ENCODE results near the gene AP3S2.
"Not testable (repeated sequence)": the region's sequence is repeated elsewhere in the genome, so short reads cannot be mapped to it uniquely, and the experiment has no call there.

DNA sequence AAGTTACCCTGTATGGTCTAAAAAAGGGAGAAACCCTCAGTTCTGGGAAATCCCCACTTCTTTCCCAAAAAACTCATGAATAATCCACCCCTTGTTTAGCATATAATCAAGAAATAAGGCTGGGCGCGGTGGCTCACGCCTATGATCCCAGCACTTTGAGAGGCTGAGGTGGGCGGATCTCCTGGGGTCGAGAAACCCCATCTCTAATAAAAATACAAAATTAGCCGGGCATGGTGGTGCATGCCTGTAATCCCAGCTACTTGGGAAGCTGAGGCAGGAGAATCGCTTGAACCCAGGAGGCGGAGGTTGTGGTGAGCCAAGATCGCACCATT is 111.2 kb downstream of the AP3S2 start:
- TF ChIP-seq, protein P1, sequence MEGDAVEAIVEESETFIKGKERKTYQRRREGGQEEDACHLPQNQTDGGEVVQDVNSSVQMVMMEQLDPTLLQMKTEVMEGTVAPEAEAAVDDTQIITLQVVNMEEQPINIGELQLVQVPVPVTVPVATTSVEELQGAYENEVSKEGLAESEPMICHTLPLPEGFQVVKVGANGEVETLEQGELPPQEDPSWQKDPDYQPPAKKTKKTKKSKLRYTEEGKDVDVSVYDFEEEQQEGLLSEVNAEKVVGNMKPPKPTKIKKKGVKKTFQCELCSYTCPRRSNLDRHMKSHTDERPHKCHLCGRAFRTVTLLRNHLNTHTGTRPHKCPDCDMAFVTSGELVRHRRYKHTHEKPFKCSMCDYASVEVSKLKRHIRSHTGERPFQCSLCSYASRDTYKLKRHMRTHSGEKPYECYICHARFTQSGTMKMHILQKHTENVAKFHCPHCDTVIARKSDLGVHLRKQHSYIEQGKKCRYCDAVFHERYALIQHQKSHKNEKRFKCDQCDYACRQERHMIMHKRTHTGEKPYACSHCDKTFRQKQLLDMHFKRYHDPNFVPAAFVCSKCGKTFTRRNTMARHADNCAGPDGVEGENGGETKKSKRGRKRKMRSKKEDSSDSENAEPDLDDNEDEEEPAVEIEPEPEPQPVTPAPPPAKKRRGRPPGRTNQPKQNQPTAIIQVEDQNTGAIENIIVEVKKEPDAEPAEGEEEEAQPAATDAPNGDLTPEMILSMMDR (IDR thresholded peaks at IDR 0.05; ENCODE audit: low read depth, low read length, missing input control), result not testable (repeated sequence)
- TF ChIP-seq, protein P2, sequence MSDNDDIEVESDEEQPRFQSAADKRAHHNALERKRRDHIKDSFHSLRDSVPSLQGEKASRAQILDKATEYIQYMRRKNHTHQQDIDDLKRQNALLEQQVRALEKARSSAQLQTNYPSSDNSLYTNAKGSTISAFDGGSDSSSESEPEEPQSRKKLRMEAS (IDR thresholded peaks at IDR 0.05), result not testable (repeated sequence)
- TF ChIP-seq TAF1 (conservative IDR thresholded peaks at IDR 0.05); RAD21 (IDR thresholded peaks at IDR 0.05); YY1 (IDR thresholded peaks at IDR 0.05); GABPA (IDR thresholded peaks at IDR 0.05 in 1 of 2, conservative IDR thresholded peaks at IDR 0.05 in 1 of 2); JUND (IDR thresholded peaks at IDR 0.05); FOXA1 (IDR thresholded peaks at IDR 0.05); HNF4A (conservative IDR thresholded peaks at IDR 0.05); EGR1 (IDR thresholded peaks at IDR 0.05; ENCODE audit: low read depth in 2 of 2): not testable (repeated sequence)
- TF ChIP-seq, protein P3, sequence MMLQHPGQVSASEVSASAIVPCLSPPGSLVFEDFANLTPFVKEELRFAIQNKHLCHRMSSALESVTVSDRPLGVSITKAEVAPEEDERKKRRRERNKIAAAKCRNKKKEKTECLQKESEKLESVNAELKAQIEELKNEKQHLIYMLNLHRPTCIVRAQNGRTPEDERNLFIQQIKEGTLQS (IDR thresholded peaks at IDR 0.05), result not testable (repeated sequence)
- TF ChIP-seq, protein P4, sequence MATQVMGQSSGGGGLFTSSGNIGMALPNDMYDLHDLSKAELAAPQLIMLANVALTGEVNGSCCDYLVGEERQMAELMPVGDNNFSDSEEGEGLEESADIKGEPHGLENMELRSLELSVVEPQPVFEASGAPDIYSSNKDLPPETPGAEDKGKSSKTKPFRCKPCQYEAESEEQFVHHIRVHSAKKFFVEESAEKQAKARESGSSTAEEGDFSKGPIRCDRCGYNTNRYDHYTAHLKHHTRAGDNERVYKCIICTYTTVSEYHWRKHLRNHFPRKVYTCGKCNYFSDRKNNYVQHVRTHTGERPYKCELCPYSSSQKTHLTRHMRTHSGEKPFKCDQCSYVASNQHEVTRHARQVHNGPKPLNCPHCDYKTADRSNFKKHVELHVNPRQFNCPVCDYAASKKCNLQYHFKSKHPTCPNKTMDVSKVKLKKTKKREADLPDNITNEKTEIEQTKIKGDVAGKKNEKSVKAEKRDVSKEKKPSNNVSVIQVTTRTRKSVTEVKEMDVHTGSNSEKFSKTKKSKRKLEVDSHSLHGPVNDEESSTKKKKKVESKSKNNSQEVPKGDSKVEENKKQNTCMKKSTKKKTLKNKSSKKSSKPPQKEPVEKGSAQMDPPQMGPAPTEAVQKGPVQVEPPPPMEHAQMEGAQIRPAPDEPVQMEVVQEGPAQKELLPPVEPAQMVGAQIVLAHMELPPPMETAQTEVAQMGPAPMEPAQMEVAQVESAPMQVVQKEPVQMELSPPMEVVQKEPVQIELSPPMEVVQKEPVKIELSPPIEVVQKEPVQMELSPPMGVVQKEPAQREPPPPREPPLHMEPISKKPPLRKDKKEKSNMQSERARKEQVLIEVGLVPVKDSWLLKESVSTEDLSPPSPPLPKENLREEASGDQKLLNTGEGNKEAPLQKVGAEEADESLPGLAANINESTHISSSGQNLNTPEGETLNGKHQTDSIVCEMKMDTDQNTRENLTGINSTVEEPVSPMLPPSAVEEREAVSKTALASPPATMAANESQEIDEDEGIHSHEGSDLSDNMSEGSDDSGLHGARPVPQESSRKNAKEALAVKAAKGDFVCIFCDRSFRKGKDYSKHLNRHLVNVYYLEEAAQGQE (IDR thresholded peaks at IDR 0.05), result not testable (repeated sequence)
- TF ChIP-seq, protein P5, sequence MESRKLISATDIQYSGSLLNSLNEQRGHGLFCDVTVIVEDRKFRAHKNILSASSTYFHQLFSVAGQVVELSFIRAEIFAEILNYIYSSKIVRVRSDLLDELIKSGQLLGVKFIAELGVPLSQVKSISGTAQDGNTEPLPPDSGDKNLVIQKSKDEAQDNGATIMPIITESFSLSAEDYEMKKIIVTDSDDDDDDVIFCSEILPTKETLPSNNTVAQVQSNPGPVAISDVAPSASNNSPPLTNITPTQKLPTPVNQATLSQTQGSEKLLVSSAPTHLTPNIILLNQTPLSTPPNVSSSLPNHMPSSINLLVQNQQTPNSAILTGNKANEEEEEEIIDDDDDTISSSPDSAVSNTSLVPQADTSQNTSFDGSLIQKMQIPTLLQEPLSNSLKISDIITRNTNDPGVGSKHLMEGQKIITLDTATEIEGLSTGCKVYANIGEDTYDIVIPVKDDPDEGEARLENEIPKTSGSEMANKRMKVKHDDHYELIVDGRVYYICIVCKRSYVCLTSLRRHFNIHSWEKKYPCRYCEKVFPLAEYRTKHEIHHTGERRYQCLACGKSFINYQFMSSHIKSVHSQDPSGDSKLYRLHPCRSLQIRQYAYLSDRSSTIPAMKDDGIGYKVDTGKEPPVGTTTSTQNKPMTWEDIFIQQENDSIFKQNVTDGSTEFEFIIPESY (IDR thresholded peaks at IDR 0.05), result not testable (repeated sequence)
